IPS-18a (cell line): ENCODE measurements around the gene GNG14.
"Not testable (repeated sequence)": the region's sequence is repeated elsewhere in the genome, so short reads cannot be mapped to it uniquely, and the experiment has no call there.

Source experiments
- H3K27ac ChIP-seq: one replicate; pipeline ENCODE4 v1.5.1; 2013; ENCODE audit warnings: low read length
- H3K27me3 ChIP-seq: one replicate; pipeline ENCODE4 v1.6.1; 2013; ENCODE audit warnings: mild to moderate bottlenecking, low read length; ENCODE audit not compliant: control insufficient read depth, insufficient read depth
- H3K36me3 ChIP-seq: one replicate; pipeline ENCODE4 v1.6.1; 2013; ENCODE audit warnings: low read depth, low read length; ENCODE audit not compliant: control insufficient read depth
- H3K4me1 ChIP-seq: one replicate; pipeline ENCODE4 v1.6.1; 2013; ENCODE audit warnings: low read depth, low read length; ENCODE audit not compliant: control insufficient read depth
- H3K4me3 ChIP-seq: one replicate; pipeline ENCODE4 v1.5.1; 2013; ENCODE audit warnings: low read length
- H3K9ac ChIP-seq: one replicate; pipeline ENCODE4 v1.6.1; 2013; ENCODE audit warnings: mild to moderate bottlenecking, low read length, moderate library complexity
- H3K9me3 ChIP-seq: one replicate; pipeline ENCODE4 v1.6.1; 2013; ENCODE audit warnings: low read depth, low read length; ENCODE audit not compliant: control insufficient read depth

The GNG14 gene

GRCh38 chr19:12685831-12686230, 2.0 kb upstream of the GNG14 start:
- Histone ChIP-seq H3K27ac (no peak overlapping the region), H3K9me3 (no peaks in the 10 kb centered on the region), H3K9ac (no peak overlapping the region), H3K36me3 (no peaks in the 10 kb centered on the region), H3K27me3 (no peaks in the 10 kb centered on the region), H3K4me3 (no peak overlapping the region), H3K4me1 (no peaks in the 10 kb centered on the region)

GRCh38 chr19:12689012-12689411, 1.2 kb downstream of the GNG14 start:
- Histone ChIP-seq H3K4me3 (no peak overlapping the region), H3K4me1 (no peaks in the 10 kb centered on the region), H3K36me3 (no peaks in the 10 kb centered on the region), H3K9ac (no peak overlapping the region), H3K27ac (no peak overlapping the region), H3K27me3 (no peaks in the 10 kb centered on the region), H3K9me3 (no peaks in the 10 kb centered on the region)

DNA sequence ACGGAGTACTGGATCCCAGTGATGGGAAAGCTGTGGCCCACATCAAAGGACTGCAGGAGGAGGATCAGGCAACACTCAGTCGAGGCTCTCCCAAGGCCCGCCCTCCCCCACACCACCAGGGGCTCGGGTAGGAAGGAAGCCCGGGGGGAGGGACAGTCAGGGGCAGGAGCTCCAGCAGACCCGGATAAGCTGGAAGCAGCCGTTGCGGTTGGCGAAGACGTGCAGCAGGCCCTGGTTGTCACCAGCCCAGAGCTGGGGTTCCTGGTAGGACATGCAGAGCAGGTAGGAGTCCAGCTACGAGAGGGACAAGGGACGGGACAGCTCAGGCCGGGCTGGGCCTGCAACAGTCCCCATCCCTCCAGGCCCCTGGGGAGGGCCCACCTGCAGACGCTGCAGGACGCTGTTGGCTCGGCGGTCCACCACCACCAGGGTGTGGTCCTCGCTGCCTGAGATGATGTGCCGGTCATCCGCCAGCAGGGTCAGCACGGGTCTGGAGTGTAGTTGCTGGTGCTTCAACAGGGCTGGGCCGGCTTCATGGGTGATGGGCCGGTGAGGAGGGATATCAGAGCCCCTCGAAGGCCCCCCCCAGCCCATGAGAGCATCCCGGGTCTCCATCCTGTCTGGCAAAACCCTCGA, 1.9 kb downstream of the GNG14 start:
- Histone ChIP-seq H3K4me1 (no peaks in the 10 kb centered on the region), H3K27ac (no peak overlapping the region), H3K9ac (no peak overlapping the region), H3K27me3 (no peaks in the 10 kb centered on the region), H3K36me3 (no peaks in the 10 kb centered on the region), H3K9me3 (no peaks in the 10 kb centered on the region), H3K4me3 (no peak overlapping the region)

DNA sequence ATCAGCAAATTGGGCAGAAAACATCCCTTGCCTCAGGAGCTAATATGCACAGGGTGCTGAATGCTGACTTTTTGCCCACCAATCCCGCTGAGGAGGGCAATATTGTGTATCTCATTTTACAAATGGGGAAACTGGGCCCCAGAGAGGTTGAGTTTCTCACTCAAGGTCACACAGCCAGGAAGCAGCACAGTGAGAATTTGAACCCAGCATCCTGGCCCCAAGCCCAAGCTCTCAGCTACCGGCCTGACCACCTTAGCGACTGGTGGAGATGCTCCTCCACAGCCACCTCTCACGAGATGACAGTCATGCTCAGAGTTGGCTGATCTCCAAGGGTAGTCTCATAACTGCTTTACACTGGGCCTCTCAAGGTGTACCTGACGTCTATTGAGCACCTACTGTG, 5.2 kb downstream of the GNG14 start:
- Histone ChIP-seq H3K9ac (no peak overlapping the region), H3K36me3 (no peaks in the 10 kb centered on the region), H3K4me1 (no peaks in the 10 kb centered on the region), H3K27ac (no peak overlapping the region), H3K4me3 (no peak overlapping the region), H3K27me3 (no peaks in the 10 kb centered on the region), H3K9me3 (no peaks in the 10 kb centered on the region)

DNA sequence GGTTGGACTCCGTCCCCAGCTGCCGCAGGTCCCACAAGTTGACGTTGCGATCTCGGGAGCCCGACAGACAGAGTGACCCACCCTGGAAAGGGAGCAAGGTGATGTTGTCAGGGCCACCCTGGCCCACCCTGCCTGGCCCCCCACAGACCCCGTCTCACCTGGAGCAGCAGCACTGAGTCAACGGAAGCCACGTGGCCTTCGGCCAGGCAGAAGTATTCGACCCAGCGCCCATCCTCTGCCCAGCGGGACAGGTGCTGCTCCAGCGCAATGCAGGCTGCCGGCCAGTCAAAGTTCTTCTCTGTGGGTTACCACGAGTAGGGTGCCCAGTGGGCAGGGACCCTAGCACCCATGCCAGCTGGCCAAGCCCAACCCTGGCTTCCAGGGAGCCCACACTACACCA, 6.8 kb downstream of the GNG14 start:
- no peaks in the 10 kb centered on the region for H3K4me1 ChIP-seq
- H3K9me3 ChIP-seq: no peaks in the 10 kb centered on the region
- H3K9ac ChIP-seq: no peak overlapping the region
- no peak overlapping the region for H3K27ac ChIP-seq
- peaks cover 1% of the 10 kb centered on the region for H3K36me3 ChIP-seq
- H3K27me3 ChIP-seq: no peaks in the 10 kb centered on the region
- H3K4me3 ChIP-seq: no peak overlapping the region

DNA sequence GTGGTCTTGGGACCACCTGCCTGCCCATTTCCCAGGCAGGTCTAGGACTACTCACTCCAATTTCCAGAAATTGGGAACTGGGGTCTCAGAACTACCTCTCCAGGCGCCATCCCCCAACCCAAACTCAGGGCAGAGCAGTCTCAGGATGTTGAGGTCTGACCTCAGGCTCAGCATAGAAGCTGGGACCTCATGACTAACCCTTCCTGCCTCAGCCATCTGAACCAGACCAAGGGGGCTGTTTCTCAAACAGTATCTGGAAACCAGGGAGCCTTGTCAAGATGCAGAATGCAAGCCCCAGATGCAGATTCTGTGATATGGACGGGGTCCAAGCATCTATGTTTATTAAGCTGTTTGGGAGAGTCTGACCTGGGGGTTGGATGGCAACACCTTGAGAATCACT, 7.3 kb downstream of the GNG14 start:
- Histone ChIP-seq H3K9me3 (no peaks in the 10 kb centered on the region), H3K4me3 (no peak overlapping the region), H3K4me1 (no peaks in the 10 kb centered on the region), H3K27me3 (no peaks in the 10 kb centered on the region), H3K9ac (no peak overlapping the region), H3K27ac (no peak overlapping the region), H3K36me3 (peaks cover 6% of the 10 kb centered on the region)

GRCh38 chr19:12695514-12695913, 7.7 kb downstream of the GNG14 start:
- H3K36me3 ChIP-seq: peaks cover 8% of the 10 kb centered on the region
- peak overlapping the region; percentile 48 for H3K9ac ChIP-seq
- no peaks in the 10 kb centered on the region for H3K4me1 ChIP-seq

GRCh38 chr19:12695997-12696365, 8.2 kb downstream of the GNG14 start:
- Histone ChIP-seq H3K27me3 (no peaks in the 10 kb centered on the region), H3K4me1 (no peaks in the 10 kb centered on the region), H3K36me3 (peaks cover 12% of the 10 kb centered on the region), H3K27ac (no peak overlapping the region), H3K9me3 (no peaks in the 10 kb centered on the region), H3K4me3 (peak overlapping the region; percentile 69), H3K9ac (peak overlapping the region; percentile 48)

More at GRCh38 chr19:12695514-12695913, 7.7 kb downstream of the GNG14 start:
- peak overlapping the region; percentile 69 for H3K4me3 ChIP-seq
- no peak overlapping the region for H3K27ac ChIP-seq
- no peaks in the 10 kb centered on the region for H3K9me3 ChIP-seq
- no peaks in the 10 kb centered on the region for H3K27me3 ChIP-seq

- no peaks in the 10 kb centered on the region for H3K27me3 ChIP-seq
- H3K4me3 ChIP-seq: peak within 1 kb of the TSS; percentile 69
- H3K9ac ChIP-seq: peak within 1 kb of the TSS; percentile 48
- no peaks in the 10 kb centered on the region for H3K4me1 ChIP-seq
- H3K9me3 ChIP-seq: no peaks in the 10 kb centered on the region
- H3K27ac ChIP-seq: peak within 1 kb of the TSS; percentile 13
- H3K36me3 ChIP-seq: peaks cover 19% of the 10 kb centered on the region
Observed at GRCh38 chr19:12696366-12697335, 8.9 kb downstream of the GNG14 start, which contains the start of gene FBXW9. Gene FBXW9 (minus strand): TSS chr19:12696631. CDS start chr19:12696581, 50 bp downstream.

GRCh38 chr19:12697425-12697824, 9.6 kb downstream of the GNG14 start:
- not testable (repeated sequence) for H3K9me3 ChIP-seq, H3K4me1 ChIP-seq, H3K9ac ChIP-seq, H3K27me3 ChIP-seq, H3K27ac ChIP-seq
- Histone ChIP-seq H3K36me3 (peaks cover 27% of the 10 kb centered on the region), H3K4me3 (peak overlapping the region; percentile 69)

- H3K4me1 ChIP-seq: no peaks in the 10 kb centered on the region
- no peak overlapping the region for H3K27ac ChIP-seq
- peaks cover 31% of the 10 kb centered on the region for H3K36me3 ChIP-seq
- no peak overlapping the region for H3K4me3 ChIP-seq
- H3K9me3 ChIP-seq: no peaks in the 10 kb centered on the region
- H3K27me3 ChIP-seq: no peaks in the 10 kb centered on the region
- H3K9ac ChIP-seq: no peak overlapping the region
Observed at GRCh38 chr19:12698138-12698537, 10.3 kb downstream of the GNG14 start.
